H1 (cell line): ENCODE measurements around the gene SEMA5B. TPM values are rescaled to one million over a fixed set of nuclear protein-coding genes. Genes with fewer than 3 reads are reported as not detected.

Experiments
- CTCF ChIA-PET: fragments of 300-600 bp; sonication (Branson Sonifier 250); formaldehyde crosslinking; loops from one replicate; lab custom pipeline; 2021; ENCODE audit not compliant: partially characterized antibody; lab: Charles Lee
- POLR2A ChIA-PET: fragments of 300-600 bp; sonication (Branson Sonifier 250); formaldehyde crosslinking; loops from one replicate; lab custom pipeline; 2021; ENCODE audit warnings: inconsistent platforms; ENCODE audit not compliant: partially characterized antibody; lab: Charles Lee
- DNase-seq, 2 experiments: peaks; one replicate each; pipeline versions ENCODE4 v3.0.0 to v3.0.0-alpha.2; 2010 to 2022; ENCODE audit warnings: low spot score in 2 of 2, low read depth in 1 of 2, mixed read lengths in 1 of 2
- FAIRE-seq: peaks from 2 replicates; lab custom pipeline; 2011; peaks lifted over from hg19 to GRCh38; lab: Jason Lieb, UNC
- H2AFZ ChIP-seq: 2 replicates; pipeline ENCODE4 v1.8.1; 2012; ENCODE audit warnings: low read length, inconsistent platforms
- H2AK5ac ChIP-seq: 2 replicates; pipeline ENCODE4 v1.6.1; 2013; ENCODE audit warnings: low read depth, low read length
- H2BK120ac ChIP-seq: replicated peaks from 2 replicates; pipeline ENCODE3; 2013; ENCODE audit warnings: low read depth, low read length, inconsistent platforms
- H2BK12ac ChIP-seq: 2 replicates; pipeline ENCODE4 v1.6.1; 2013; ENCODE audit warnings: low read depth, low read length
- H2BK15ac ChIP-seq: 2 replicates; pipeline ENCODE4 v1.6.1; 2013; ENCODE audit warnings: low read length
- H2BK20ac ChIP-seq: 2 replicates; pipeline ENCODE4 v1.6.1; 2013; ENCODE audit warnings: low read length
- H2BK5ac ChIP-seq: 2 replicates; pipeline ENCODE4 v1.6.1; 2013; ENCODE audit warnings: low read depth, low read length
- H3K14ac ChIP-seq: 2 replicates; pipeline ENCODE4 v1.6.1; 2013; ENCODE audit warnings: inconsistent platforms; ENCODE audit not compliant: insufficient read length
- H3K18ac ChIP-seq: 2 replicates; pipeline ENCODE4 v1.6.1; 2013; ENCODE audit warnings: low read length; ENCODE audit errors: extremely low read depth
- H3K23ac ChIP-seq: 2 replicates; pipeline ENCODE4 v1.6.1; 2013; ENCODE audit warnings: inconsistent platforms; ENCODE audit not compliant: insufficient read length
- H3K23me2 ChIP-seq: 2 replicates; pipeline ENCODE4 v1.6.1; 2013; ENCODE audit warnings: low read depth, low read length
- H3K27ac ChIP-seq: 2 replicates; pipeline ENCODE4 v1.6.1; 2011; ENCODE audit warnings: low read depth, low read length, inconsistent platforms
- H3K27me3 ChIP-seq, 4 experiments: replicated peaks in 1 of 4; 1 replicate in 1 of 4; 2 replicates in 3 of 4; pipeline versions ENCODE4 v1.6.1 to v1.8.1; 2011 to 2013; ENCODE audit warnings: low read length in 3 of 4, mild to moderate bottlenecking in 3 of 4, inconsistent platforms in 2 of 4, mixed read lengths in 2 of 4, moderate library complexity in 1 of 4; ENCODE audit not compliant: control insufficient read depth in 3 of 4, insufficient read depth in 3 of 4; ENCODE audit errors: extremely low read depth in 1 of 4
- H3K36me3 ChIP-seq, 4 experiments: 2 replicates each; pipeline versions ENCODE4 v1.6.1 to v1.8.1; 2011 to 2013; ENCODE audit warnings: mild to moderate bottlenecking in 4 of 4, low read length in 3 of 4, moderate library complexity in 2 of 4, control low read depth in 1 of 4, inconsistent platforms in 1 of 4; ENCODE audit not compliant: insufficient read depth in 4 of 4, control insufficient read depth in 2 of 4
- H3K4ac ChIP-seq: replicated peaks from 2 replicates; pipeline ENCODE3; 2013; ENCODE audit warnings: low read length, low read depth, mixed read lengths, inconsistent platforms; ENCODE audit not compliant: insufficient read length
- H3K4me1 ChIP-seq, 4 experiments: replicated peaks in 1 of 4; 1 replicate in 1 of 4; 2 replicates in 3 of 4; pipeline versions ENCODE4 v1.6.1 to v1.8.1; 2011 to 2013; ENCODE audit warnings: low read length in 3 of 4, inconsistent platforms in 2 of 4, mixed read lengths in 1 of 4; ENCODE audit not compliant: insufficient read depth in 4 of 4, control insufficient read depth in 3 of 4
- H3K4me2 ChIP-seq, 2 experiments: 2 replicates each; pipeline versions ENCODE4 v1.6.1 to v1.8.1; 2011 to 2013; ENCODE audit warnings: low read depth in 2 of 2, low read length in 2 of 2, control low read depth in 1 of 2, inconsistent platforms in 1 of 2, mild to moderate bottlenecking in 1 of 2; ENCODE audit not compliant: insufficient read depth in 1 of 2
- H3K4me3 ChIP-seq, 4 experiments: fragments of 200-600, 300-600 bp in 1 of 4; sonication (generic), shearing (Covaris generic), sonication (Bioruptor Twin) in 1 of 4; 2 replicates each; pipeline versions ENCODE4 v1.5.1 to v1.8.1; 2011 to 2016; ENCODE audit warnings: low read length in 4 of 4, low read depth in 3 of 4, control low read depth in 2 of 4, inconsistent platforms in 2 of 4, mild to moderate bottlenecking in 2 of 4, mixed read lengths in 1 of 4, moderate library complexity in 1 of 4; ENCODE audit not compliant: insufficient read depth in 2 of 4; ENCODE audit errors: extremely low read depth in 1 of 4
- H3K56ac ChIP-seq: replicated peaks from 2 replicates; pipeline ENCODE3; 2013; ENCODE audit warnings: low read depth, mild to moderate bottlenecking, mixed read lengths, low read length, inconsistent platforms; ENCODE audit not compliant: insufficient read length
- H3K79me1 ChIP-seq: 2 replicates; pipeline ENCODE4 v1.6.1; 2013; ENCODE audit warnings: low read depth, low read length, control low read depth
- H3K79me2 ChIP-seq, 2 experiments: 2 replicates each; pipeline versions ENCODE4 v1.6.1 to v1.8.1; 2012 to 2013; ENCODE audit warnings: low read length in 2 of 2, mild to moderate bottlenecking in 2 of 2, inconsistent platforms in 1 of 2; ENCODE audit not compliant: insufficient read depth in 2 of 2, control insufficient read depth in 1 of 2
- H3K9ac ChIP-seq, 4 experiments: replicated peaks in 1 of 4; 1 replicate in 1 of 4; 2 replicates in 3 of 4; pipeline versions ENCODE4 v1.6.1 to v1.8.1; 2011 to 2013; ENCODE audit warnings: low read depth in 3 of 4, low read length in 3 of 4, control low read depth in 2 of 4, mild to moderate bottlenecking in 2 of 4, moderate library complexity in 2 of 4, inconsistent platforms in 1 of 4; ENCODE audit errors: extremely low read depth in 1 of 4
- H3K9me3 ChIP-seq, 2 experiments: 2 replicates each; pipeline versions ENCODE4 v1.6.1 to v1.8.1; 2012 to 2013; ENCODE audit warnings: mild to moderate bottlenecking in 2 of 2, moderate library complexity in 2 of 2, control low read depth in 1 of 2, inconsistent platforms in 1 of 2, low read depth in 1 of 2, low read length in 1 of 2, mixed read lengths in 1 of 2; ENCODE audit not compliant: insufficient read depth in 2 of 2
- H4K20me1 ChIP-seq, 2 experiments: replicated peaks in 1 of 2; 2 replicates each; pipeline versions ENCODE3 to v1.8.1; 2011 to 2013; ENCODE audit warnings: inconsistent platforms in 2 of 2, low read length in 2 of 2, mild to moderate bottlenecking in 1 of 2; ENCODE audit not compliant: insufficient read depth in 2 of 2, control insufficient read depth in 1 of 2
- H4K5ac ChIP-seq: 2 replicates; pipeline ENCODE4 v1.6.1; 2013; ENCODE audit warnings: low read length, low read depth, mixed read lengths, inconsistent platforms; ENCODE audit not compliant: insufficient read length
- H4K8ac ChIP-seq: 2 replicates; pipeline ENCODE4 v1.8.0; 2013; ENCODE audit warnings: mild to moderate bottlenecking, moderate library complexity, low read length, inconsistent platforms; ENCODE audit not compliant: insufficient read depth; ENCODE audit errors: extremely low read depth
- H4K91ac ChIP-seq: replicated peaks from 2 replicates; pipeline ENCODE3; 2013; ENCODE audit warnings: low read length, mixed read lengths, inconsistent platforms; ENCODE audit not compliant: insufficient read length
- TAF1 ChIP-seq: IDR thresholded peaks from 2 replicates; pipeline ENCODE4 v1.6.1; 2011; ENCODE audit warnings: mild to moderate bottlenecking, low read depth, low read length
- WGBS, 2 experiments: shearing (Covaris generic) in 1 of 2; methylation state at CpG; one replicate each; pipeline versions ENCODE4 v1.1.6 to v1.1.7; 2013 to 2015; ENCODE audit warnings: low lambda C conversion rate in 2 of 2, mixed read lengths in 2 of 2, inconsistent platforms in 1 of 2, low coverage in 1 of 2, missing lambda C conversion rate in 1 of 2; ENCODE audit not compliant: insufficient replicate concordance in 2 of 2, insufficient coverage in 1 of 2, insufficient read length in 1 of 2; ENCODE audit errors: extremely low coverage in 1 of 2, missing lambda C conversion rate in 1 of 2; 5-methylcytosine and 5-hydroxymethylcytosine counted together
- polyA plus RNA-seq, 7 experiments: library from polyadenylated mRNA; depleted of rRNA in 3 of 7; stranded (reverse) in 5 of 7; unstranded in 2 of 7; fragments of >200 nt in 5 of 7; fragments of 200-250 nt in 2 of 7; gene quantifications; 1 replicate in 5 of 7; 2 replicates in 1 of 7; 4 replicates in 1 of 7; pipeline versions ENCODE4 v1.2.1 to v1.2.3, GENCODE V29; 2011 to 2013; ENCODE audit warnings: missing spikeins in 2 of 7, mixed read lengths in 2 of 7
- total RNA-seq: library from RNA; stranded (reverse); fragmentation: NEBNext Ultra II Directional; extraction: Animal tissue kit (Norgen Biotek cat#: 25700); gene quantifications from 2 replicates; pipeline ENCODE4 v1.2.1, GENCODE V29; 2021
- TF ChIP-seq, protein P1 (sequence below): IDR thresholded peaks from 2 replicates; pipeline ENCODE4 v1.6.1; 2012; ENCODE audit warnings: inconsistent platforms

Gene SEMA5B
- total and polyA plus RNA-seq, 2 of the 8 experiments (the other 6 are each of a cell fraction or from before 2014, with no cell fraction given) = 13.1 to 22.4 TPM

DNA sequence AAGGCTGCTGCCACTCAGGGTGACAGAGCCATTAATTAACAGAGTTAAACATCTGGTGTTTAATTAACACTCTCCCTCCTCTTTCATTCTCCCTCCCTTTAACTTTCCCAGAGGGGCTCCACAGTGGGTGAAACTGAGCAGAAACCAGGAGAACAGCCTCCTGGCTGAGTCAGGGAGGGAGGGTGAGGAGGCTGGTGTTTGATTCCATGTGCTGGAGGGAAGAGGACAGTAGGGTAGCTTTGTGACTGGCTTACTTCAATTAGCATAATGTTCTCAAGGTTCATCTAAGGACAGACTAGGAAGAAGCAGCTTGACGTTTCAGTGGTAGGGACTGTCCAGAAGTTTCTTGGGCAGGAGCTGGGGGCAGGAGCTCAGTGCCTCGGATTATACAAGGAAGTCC lies 62.8 kb downstream of the SEMA5B start:
- no peak for DNase-seq
- FAIRE-seq = peak; percentile 55
- no peak overlapping the region for H2BK12ac ChIP-seq
- no peak overlapping the region for H2BK120ac ChIP-seq
- H3K4me3 ChIP-seq = no peak overlapping the region
- peak overlapping the region in 1 of 2 experiments; percentile 18; a peak in 1 of 4 replicates for H3K4me2 ChIP-seq
- WGBS, 2 experiments = 41% methylated on average over 2 of the region's 2 CpGs; no CpG with 5 or more reads in 1 of the 2 experiments
- peaks cover 0 to 2% of the 10 kb centered on the region in 2 experiments for H4K20me1 ChIP-seq
- H3K18ac ChIP-seq = no peak overlapping the region
- no peak overlapping the region for H3K4ac ChIP-seq
- H3K4me1 ChIP-seq = no peaks in the 10 kb centered on the region; a peak in 3 of 7 replicates
- no peak for TF ChIP-seq TAF1
- TF ChIP-seq, protein P1, sequence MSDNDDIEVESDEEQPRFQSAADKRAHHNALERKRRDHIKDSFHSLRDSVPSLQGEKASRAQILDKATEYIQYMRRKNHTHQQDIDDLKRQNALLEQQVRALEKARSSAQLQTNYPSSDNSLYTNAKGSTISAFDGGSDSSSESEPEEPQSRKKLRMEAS = peak; percentile 58
- no peak overlapping the region for H3K23ac ChIP-seq
- no peaks in the 10 kb centered on the region for H3K79me2 ChIP-seq
- no peak overlapping the region for H3K9ac ChIP-seq
- H2BK15ac ChIP-seq = no peak overlapping the region; the same call in 1 of the 2 replicates
- no peak overlapping the region for H2AK5ac ChIP-seq
- no peak overlapping the region for H3K14ac ChIP-seq
- H2AFZ ChIP-seq = no peak overlapping the region
- no peak overlapping the region for H2BK20ac ChIP-seq
- H3K27ac ChIP-seq = no peak overlapping the region
- H3K36me3 ChIP-seq = no peaks in the 10 kb centered on the region
- H3K27me3 ChIP-seq = no peaks in the 10 kb centered on the region
- no peak overlapping the region for H4K5ac ChIP-seq
- POLR2A ChIA-PET = interaction anchor here (0.9 to 2.1 kb wide), 4 partner anchors 9 to 57 kb away, joined by 3 to 5 read pairs (median 4); no protein-coding TSS in a partner anchor
- H2BK5ac ChIP-seq = no peak overlapping the region
- H3K9me3 ChIP-seq = no peaks in the 10 kb centered on the region
- H4K91ac ChIP-seq = no peak overlapping the region
- no peak overlapping the region for H4K8ac ChIP-seq
- no peak overlapping the region for H3K56ac ChIP-seq
- no peaks in the 10 kb centered on the region; the same call in 1 of the 2 replicates for H3K23me2 ChIP-seq
- no peaks in the 10 kb centered on the region for H3K79me1 ChIP-seq
- CTCF ChIA-PET = interaction anchor here (0.6 to 2.5 kb wide), 14 partner anchors 11 to 233 kb away, joined by 3 to 12 read pairs (median 4); no protein-coding TSS in a partner anchor
